ES-I3 (cell line): ENCODE data around the gene EEIG2.

Source experiments
- H3K36me3 ChIP-seq: 2 replicates; pipeline ENCODE4 v1.6.1; 2013; ENCODE audit warnings: mild to moderate bottlenecking, low read length, control low read depth, moderate library complexity; ENCODE audit not compliant: insufficient read depth
- H3K4me1 ChIP-seq: 2 replicates; pipeline ENCODE4 v1.6.1; 2013; ENCODE audit warnings: mild to moderate bottlenecking, control low read depth, low read length; ENCODE audit not compliant: insufficient read depth
- H3K9ac ChIP-seq: 2 replicates; pipeline ENCODE4 v1.6.1; 2013; ENCODE audit warnings: low read depth, mild to moderate bottlenecking, low read length, moderate library complexity
- H3K9me3 ChIP-seq: 2 replicates; pipeline ENCODE4 v1.6.1; 2013; ENCODE audit warnings: mild to moderate bottlenecking, low read length, moderate library complexity; ENCODE audit not compliant: control insufficient read depth, insufficient read depth

Gene EEIG2

GRCh38 chr1:108583757-108584427 is 24.0 kb downstream of the EEIG2 start:
- Histone ChIP-seq H3K9me3 (no peaks in the 10 kb centered on the region), H3K36me3 (no peaks in the 10 kb centered on the region), H3K4me1 (peaks cover 3% of the 10 kb centered on the region; the same call in 1 of the 2 replicates), H3K9ac (no peak overlapping the region)

- H3K4me1 ChIP-seq: peaks cover 3% of the 10 kb centered on the region; the same call in 1 of the 2 replicates
- H3K9me3 ChIP-seq: no peaks in the 10 kb centered on the region
Observed at GRCh38 chr1:108584428-108584856, 24.5 kb downstream of the EEIG2 start.

GRCh38 chr1:108585313-108585712 is 25.4 kb downstream of the EEIG2 start:
- H3K36me3 ChIP-seq: no peaks in the 10 kb centered on the region
- no peak overlapping the region for H3K9ac ChIP-seq
- peaks cover 3% of the 10 kb centered on the region; the same call in 1 of the 2 replicates for H3K4me1 ChIP-seq
- no peaks in the 10 kb centered on the region for H3K9me3 ChIP-seq

More at GRCh38 chr1:108584428-108584856, 24.5 kb downstream of the EEIG2 start:
- no peaks in the 10 kb centered on the region for H3K36me3 ChIP-seq
- H3K9ac ChIP-seq: no peak overlapping the region

GRCh38 chr1:108590441-108590840 is 30.5 kb downstream of the EEIG2 start:
- Histone ChIP-seq H3K36me3 (no peaks in the 10 kb centered on the region), H3K9ac (no peak overlapping the region), H3K4me1 (no peaks in the 10 kb centered on the region; the same call in 1 of the 2 replicates), H3K9me3 (no peaks in the 10 kb centered on the region)

GRCh38 chr1:108590957-108591356 is 31.1 kb downstream of the EEIG2 start:
- Histone ChIP-seq H3K9me3 (no peaks in the 10 kb centered on the region), H3K36me3 (no peaks in the 10 kb centered on the region), H3K9ac (no peak overlapping the region), H3K4me1 (peaks cover 5% of the 10 kb centered on the region; the same call in 1 of the 2 replicates)

GRCh38 chr1:108591466-108591865 is 31.6 kb downstream of the EEIG2 start:
- Histone ChIP-seq H3K36me3 (no peaks in the 10 kb centered on the region), H3K9me3 (no peaks in the 10 kb centered on the region), H3K4me1 (peaks cover 5% of the 10 kb centered on the region; the same call in 1 of the 2 replicates), H3K9ac (no peak overlapping the region)

- no peak overlapping the region for H3K9ac ChIP-seq
Observed at GRCh38 chr1:108592030-108592759, 32.3 kb downstream of the EEIG2 start.

GRCh38 chr1:108593448-108593847 is 33.5 kb downstream of the EEIG2 start:
- no peaks in the 10 kb centered on the region for H3K36me3 ChIP-seq

More at GRCh38 chr1:108592030-108592759, 32.3 kb downstream of the EEIG2 start:
- Histone ChIP-seq H3K36me3 (no peaks in the 10 kb centered on the region), H3K4me1 (peaks cover 5% of the 10 kb centered on the region; the same call in 1 of the 2 replicates), H3K9me3 (no peaks in the 10 kb centered on the region)

GRCh38 chr1:108595507-108595906 is 35.6 kb downstream of the EEIG2 start:
- Histone ChIP-seq H3K9me3 (no peaks in the 10 kb centered on the region), H3K9ac (no peak overlapping the region), H3K36me3 (no peaks in the 10 kb centered on the region), H3K4me1 (peaks cover 5% of the 10 kb centered on the region; the same call in 1 of the 2 replicates)

More at GRCh38 chr1:108593448-108593847, 33.5 kb downstream of the EEIG2 start:
- Histone ChIP-seq H3K9ac (no peak overlapping the region), H3K9me3 (no peaks in the 10 kb centered on the region), H3K4me1 (peaks cover 5% of the 10 kb centered on the region; the same call in 1 of the 2 replicates)

GRCh38 chr1:108597041-108597440 is 37.1 kb downstream of the EEIG2 start:
- H3K9me3 ChIP-seq: no peaks in the 10 kb centered on the region
- no peak overlapping the region for H3K9ac ChIP-seq
- H3K36me3 ChIP-seq: peaks cover 3% of the 10 kb centered on the region; the same call in 1 of the 2 replicates
- peaks cover 5% of the 10 kb centered on the region; the same call in 1 of the 2 replicates for H3K4me1 ChIP-seq

- H3K36me3 ChIP-seq: peaks cover 3% of the 10 kb centered on the region; the same call in 1 of the 2 replicates
- H3K9ac ChIP-seq: no peak overlapping the region
- peaks cover 5% of the 10 kb centered on the region; the same call in 1 of the 2 replicates for H3K4me1 ChIP-seq
- no peaks in the 10 kb centered on the region for H3K9me3 ChIP-seq
Observed at GRCh38 chr1:108598340-108598739, 38.4 kb downstream of the EEIG2 start.

GRCh38 chr1:108600504-108600903 is 40.6 kb downstream of the EEIG2 start:
- no peak overlapping the region for H3K9ac ChIP-seq
- H3K4me1 ChIP-seq: peaks cover 4% of the 10 kb centered on the region; the same call in 1 of the 2 replicates
- no peaks in the 10 kb centered on the region for H3K9me3 ChIP-seq
- H3K36me3 ChIP-seq: peaks cover 3% of the 10 kb centered on the region; the same call in 1 of the 2 replicates

- no peak overlapping the region for H3K9ac ChIP-seq
- peaks cover 3% of the 10 kb centered on the region; the same call in 1 of the 2 replicates for H3K36me3 ChIP-seq
- no peaks in the 10 kb centered on the region for H3K9me3 ChIP-seq
- no peaks in the 10 kb centered on the region for H3K4me1 ChIP-seq
Observed at GRCh38 chr1:108601708-108602410, 42.0 kb downstream of the EEIG2 start.

GRCh38 chr1:108605633-108606032 is 45.7 kb downstream of the EEIG2 start:
- Histone ChIP-seq H3K9ac (no peak overlapping the region), H3K36me3 (peaks cover 6% of the 10 kb centered on the region; the same call in 1 of the 2 replicates), H3K9me3 (no peaks in the 10 kb centered on the region), H3K4me1 (no peaks in the 10 kb centered on the region)
